A549 (cell line): ENCODE data around the gene FERMT1. TPM values are rescaled to one million over a fixed set of nuclear protein-coding genes. Genes with fewer than 3 reads are reported as not detected.

Experiments used
- ATAC-seq, 2 experiments: fragments of 200-7000 bp in 1 of 2; fragments of >200 bp in 1 of 2; cut with Nextera tagmentation in 1 of 2; cut with Tn5 transposase in 1 of 2; 3 replicates each; pipeline versions ENCODE4 v1.8.0 to v1.9.1; 2018 to 2020; ENCODE audit warnings: mild to moderate bottlenecking in 1 of 2, moderate library complexity in 1 of 2
- CTCF ChIA-PET: fragments of 300-600 bp; sonication (Branson Sonifier 250); formaldehyde crosslinking; extraction: SDS; loops from one replicate; lab custom pipeline; 2021; ENCODE audit warnings: antibody characterized with exemption, inconsistent platforms; lab: Yijun Ruan, JAX
- POLR2A ChIA-PET: fragments of 350-600 bp; formaldehyde crosslinking; extraction: SDS; loops from one replicate; lab custom pipeline; 2021; ENCODE audit warnings: antibody characterized with exemption, inconsistent platforms; lab: Yijun Ruan, JAX
- DNase-seq, 2 experiments: peaks; one replicate each; pipeline versions ENCODE4 v3.0.0 to v3.0.0-alpha.2; 2011 to 2016; ENCODE audit warnings: low read depth in 1 of 2, low spot score in 1 of 2
- FAIRE-seq: peaks from 2 replicates; lab custom pipeline; 2011; peaks lifted over from hg19 to GRCh38; lab: Jason Lieb, UNC
- H3K27ac ChIP-seq, 2 experiments: fragments of >200 bp; sonication (Bioruptor Twin); formaldehyde crosslinking; 3 replicates each; pipeline ENCODE4 v1.5.1; 2016 to 2017
- H3K4me1 ChIP-seq: fragments of >200 bp; sonication (Bioruptor Twin); formaldehyde crosslinking; 3 replicates; pipeline ENCODE4 v1.6.1; 2016
- H3K4me2 ChIP-seq: fragments of >200 bp; sonication (Bioruptor Twin); formaldehyde crosslinking; 3 replicates; pipeline ENCODE4 v1.6.1; 2016
- H3K4me3 ChIP-seq: fragments of >200 bp; sonication (Bioruptor Twin); formaldehyde crosslinking; 3 replicates; pipeline ENCODE4 v1.5.1; 2016
- H3K9me3 ChIP-seq: fragments of >200 bp; sonication (Bioruptor Twin); formaldehyde crosslinking; 3 replicates; pipeline ENCODE4 v1.6.1; 2016
- CBX2 ChIP-seq: fragments of 200-600 bp; sonication (generic); IDR thresholded peaks from 2 replicates; pipeline ENCODE4 v1.6.1; 2016; ENCODE audit warnings: low read depth, mild to moderate bottlenecking, borderline replicate concordance
- CBX8 ChIP-seq: fragments of 200-600 bp; sonication (generic); IDR thresholded peaks from 2 replicates; pipeline ENCODE4 v1.6.1; 2016
- CEBPB ChIP-seq, 2 experiments: fragments of >200 bp in 1 of 2; sonication (Bioruptor Twin) in 1 of 2; formaldehyde crosslinking in 1 of 2; IDR thresholded peaks; 2 replicates each; pipeline ENCODE4 v1.6.1; 2012 to 2016
- CHD2 ChIP-seq: fragments of 150-350 bp; IDR thresholded peaks from 2 replicates; pipeline ENCODE4 v1.6.1; 2014; ENCODE audit warnings: low read length; ENCODE audit not compliant: partially characterized antibody
- FOSL2 ChIP-seq, 2 experiments: fragments of 450-650 bp in 1 of 2; fragments of >200 bp in 1 of 2; sonication (Bioruptor Twin) in 1 of 2; formaldehyde crosslinking; IDR thresholded peaks; 2 replicates each; pipeline versions ENCODE4 v1.5.0 to v1.6.1; 2016 to 2020; ENCODE audit warnings: mild to moderate bottlenecking in 1 of 2, moderate library complexity in 1 of 2
- HEYL ChIP-seq: fragments of 250-450 bp; sonication (Bioruptor Pico); IDR thresholded peaks from 2 replicates; pipeline ENCODE4 v1.8.0; 2021; ENCODE audit warnings: mild to moderate bottlenecking, moderate library complexity
- JUNB ChIP-seq: fragments of >200 bp; sonication (Bioruptor Twin); formaldehyde crosslinking; IDR thresholded peaks from 2 replicates; pipeline ENCODE4 v1.6.1; 2016
- KDM1A ChIP-seq: fragments of 200-600 bp; sonication (generic); IDR thresholded peaks from 2 replicates; pipeline ENCODE4 v1.6.1; 2016; ENCODE audit warnings: low read depth, mild to moderate bottlenecking
- KDM5A ChIP-seq: fragments of 200-600 bp; sonication (generic); IDR thresholded peaks from 2 replicates; pipeline ENCODE4 v1.6.1; 2016; ENCODE audit warnings: antibody characterized with exemption, mild to moderate bottlenecking
- MYC ChIP-seq: IDR thresholded peaks from 2 replicates; pipeline ENCODE4 v1.6.1; 2012; ENCODE audit warnings: mild to moderate bottlenecking, inconsistent platforms, low read length, improper control_type of control experiment, borderline replicate concordance
- NFE2L2 ChIP-seq: fragments of 150-350 bp; conservative IDR thresholded peaks from 2 replicates; pipeline ENCODE4 v1.6.1; 2014; ENCODE audit warnings: low read length
- POLR2A ChIP-seq: IDR thresholded peaks from 2 replicates; pipeline ENCODE4 v1.6.1; 2012; ENCODE audit warnings: mild to moderate bottlenecking, low read length
- POLR2AphosphoS2 ChIP-seq: conservative IDR thresholded peaks from 2 replicates; pipeline ENCODE4 v1.6.1; 2012; ENCODE audit warnings: low read length, improper control_type of control experiment, inconsistent platforms
- RARB ChIP-seq: fragments of 250-450 bp; sonication (Bioruptor Pico); IDR thresholded peaks from 2 replicates; pipeline ENCODE4 v1.8.0; 2021; ENCODE audit warnings: mild to moderate bottlenecking, moderate library complexity
- RCOR1 ChIP-seq: fragments of 150-350 bp; IDR thresholded peaks from 2 replicates; pipeline ENCODE4 v1.6.1; 2014; ENCODE audit warnings: antibody characterized with exemption, low read length, low read depth
- ZFP36 ChIP-seq: fragments of 450-650 bp; IDR thresholded peaks from 2 replicates; pipeline ENCODE4 v1.6.1; 2014; ENCODE audit warnings: borderline replicate concordance; ENCODE audit not compliant: partially characterized antibody
- ZSCAN20 ChIP-seq: fragments of 250-450 bp; sonication (Bioruptor Pico); IDR thresholded peaks from 2 replicates; pipeline ENCODE4 v1.8.0; 2022; ENCODE audit warnings: mild to moderate bottlenecking, moderate library complexity
- WGBS: methylation state at CpG from one replicate; pipeline ENCODE4 v1.1.6; 2017; ENCODE audit errors: missing lambda C conversion rate; 5-methylcytosine and 5-hydroxymethylcytosine counted together
- polyA plus RNA-seq, 4 experiments: library from polyadenylated mRNA; depleted of rRNA in 3 of 4; stranded (reverse); fragments of >200 nt; fragmentation: RNase III in 1 of 4; extraction: RNeasy Plus Mini Kit Qiagen cat#74134 plus additional on column Dnase treatment in 1 of 4; gene quantifications; 2 replicates in 3 of 4; 3 replicates in 1 of 4; pipeline ENCODE4 v1.2.3, GENCODE V29; 2011 to 2017
- TF ChIP-seq, protein P1 (sequence below): IDR thresholded peaks from 2 replicates; pipeline ENCODE4 v1.6.1; 2012
- TF ChIP-seq, protein P2 (sequence below): fragments of 250-450 bp; sonication (Bioruptor Pico); IDR thresholded peaks from 2 replicates; pipeline ENCODE4 v1.5.0; 2021; ENCODE audit warnings: mild to moderate bottlenecking, moderate library complexity, borderline replicate concordance
- TF ChIP-seq, protein P3 (sequence below): fragments of 450-650 bp; IDR thresholded peaks from 2 replicates; pipeline ENCODE4 v1.6.1; 2014; ENCODE audit warnings: antibody characterized with exemption
- TF ChIP-seq, protein P4 (sequence below): IDR thresholded peaks from 2 replicates; pipeline ENCODE4 v1.6.1; 2012; ENCODE audit warnings: low read depth, borderline replicate concordance
- TF ChIP-seq, protein P5 (sequence below): fragments of 150-350 bp; IDR thresholded peaks from 2 replicates; pipeline ENCODE4 v1.6.1; 2014; ENCODE audit warnings: low read depth, mild to moderate bottlenecking, low read length

FERMT1 gene
- polyA plus RNA-seq, 2 of the 4 experiments (the other 2 are of a cell fraction): 12.7 to 19.1 TPM

DNA sequence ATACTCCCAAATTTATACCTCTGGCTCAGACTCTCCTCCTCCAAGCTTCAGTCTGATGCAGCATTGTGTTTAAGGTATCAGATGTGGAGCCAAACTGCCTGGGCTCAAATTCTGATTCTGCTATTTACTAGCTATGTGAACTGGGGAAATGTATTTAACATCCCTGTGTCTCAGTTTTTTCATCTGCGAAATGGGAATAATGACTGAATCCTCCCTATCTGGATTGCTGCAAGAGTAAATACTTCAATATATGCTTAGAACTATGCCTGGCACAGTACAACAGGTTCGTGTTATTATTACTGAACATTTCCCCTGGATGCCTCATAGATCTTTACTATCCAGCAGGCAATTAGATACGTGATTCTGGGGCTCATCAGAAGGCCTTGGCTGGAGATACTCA, 74.4 kb downstream of the FERMT1 start:
- no peak for DNase-seq
- CTCF ChIA-PET: interaction anchor here (1.4 to 2.9 kb wide), 2 partner anchors 9 to 14 kb away, joined by 3 to 13 read pairs; no protein-coding TSS in a partner anchor
- H3K4me3 ChIP-seq: no peak overlapping the region
- ATAC-seq: no peak
- 57% methylated on average over 3 of the region's 3 CpGs for WGBS
- TF ChIP-seq CEBPB (IDR thresholded peaks at IDR 0.05): no peak
- H3K4me1 ChIP-seq: peaks cover 4% of the 10 kb centered on the region; the same call in 2 of the 3 replicates
- H3K9me3 ChIP-seq: no peaks in the 10 kb centered on the region
- POLR2A ChIA-PET: no interaction called here
- FAIRE-seq: no peak
- H3K4me2 ChIP-seq: no peak overlapping the region
- no peak overlapping the region for H3K27ac ChIP-seq

DNA sequence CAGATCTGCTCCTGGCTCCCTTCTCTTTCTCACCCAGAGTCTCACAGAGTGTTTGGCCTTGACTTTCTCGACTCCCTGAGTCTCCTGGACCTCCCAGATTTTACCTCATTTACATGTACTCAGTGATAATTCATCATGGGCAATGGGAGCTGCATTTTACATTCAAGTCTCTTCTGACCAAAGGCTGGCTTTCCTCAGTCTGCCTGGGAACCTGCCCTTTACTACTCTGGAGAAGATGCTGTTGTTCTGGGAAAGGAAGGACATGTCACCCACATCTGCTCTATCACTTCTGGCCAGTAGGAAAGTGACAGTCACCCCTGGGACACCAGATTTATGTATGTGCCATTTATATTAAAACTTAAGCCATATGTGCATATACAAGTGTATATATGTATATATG, 76.4 kb downstream of the FERMT1 start:
- no peak for ATAC-seq
- Histone ChIP-seq H3K4me1 (no peaks in the 10 kb centered on the region), H3K4me2 (no peak overlapping the region), H3K4me3 (no peak overlapping the region), H3K27ac (no peak overlapping the region), H3K9me3 (no peaks in the 10 kb centered on the region)
- TF ChIP-seq, protein P1, sequence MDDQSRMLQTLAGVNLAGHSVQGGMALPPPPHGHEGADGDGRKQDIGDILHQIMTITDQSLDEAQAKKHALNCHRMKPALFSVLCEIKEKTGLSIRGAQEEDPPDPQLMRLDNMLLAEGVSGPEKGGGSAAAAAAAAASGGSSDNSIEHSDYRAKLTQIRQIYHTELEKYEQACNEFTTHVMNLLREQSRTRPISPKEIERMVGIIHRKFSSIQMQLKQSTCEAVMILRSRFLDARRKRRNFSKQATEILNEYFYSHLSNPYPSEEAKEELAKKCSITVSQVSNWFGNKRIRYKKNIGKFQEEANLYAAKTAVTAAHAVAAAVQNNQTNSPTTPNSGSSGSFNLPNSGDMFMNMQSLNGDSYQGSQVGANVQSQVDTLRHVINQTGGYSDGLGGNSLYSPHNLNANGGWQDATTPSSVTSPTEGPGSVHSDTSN: no peak
- TF ChIP-seq FOSL2 (IDR thresholded peaks at IDR 0.05): no peak
- no peak for TF ChIP-seq FOSL2 (CRISPR knock-in tag; IDR thresholded peaks at IDR 0.05)
- FAIRE-seq: no peak
- DNase-seq: no peak
- 20% methylated on average over 1 of the region's 1 CpG for WGBS
- ChIA-PET CTCF (interaction anchor here (2.9 kb wide), 1 partner anchor 7 kb away, joined by 13 read pairs; no protein-coding TSS in a partner anchor), POLR2A (no interaction called here)

DNA sequence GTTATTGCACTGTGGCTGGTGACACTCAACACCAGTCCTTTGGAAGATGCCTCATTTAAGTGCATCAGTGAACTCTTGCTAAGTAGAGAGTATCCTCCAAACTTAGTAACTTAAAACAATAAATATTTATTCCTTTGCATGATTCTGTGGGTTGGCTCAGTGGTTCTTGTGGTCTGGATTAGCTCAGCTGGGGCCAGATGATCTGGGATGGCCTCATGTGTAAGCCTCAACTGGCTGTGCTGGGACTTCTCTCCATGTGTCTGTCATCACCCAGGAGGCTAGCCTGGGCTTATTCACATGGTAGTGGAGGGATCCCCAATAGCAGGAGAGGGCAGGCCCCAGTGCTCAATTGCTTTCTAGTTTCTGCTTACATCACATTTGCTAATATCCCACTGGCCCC, 77.3 kb downstream of the FERMT1 start:
- no peak for ATAC-seq

DNA sequence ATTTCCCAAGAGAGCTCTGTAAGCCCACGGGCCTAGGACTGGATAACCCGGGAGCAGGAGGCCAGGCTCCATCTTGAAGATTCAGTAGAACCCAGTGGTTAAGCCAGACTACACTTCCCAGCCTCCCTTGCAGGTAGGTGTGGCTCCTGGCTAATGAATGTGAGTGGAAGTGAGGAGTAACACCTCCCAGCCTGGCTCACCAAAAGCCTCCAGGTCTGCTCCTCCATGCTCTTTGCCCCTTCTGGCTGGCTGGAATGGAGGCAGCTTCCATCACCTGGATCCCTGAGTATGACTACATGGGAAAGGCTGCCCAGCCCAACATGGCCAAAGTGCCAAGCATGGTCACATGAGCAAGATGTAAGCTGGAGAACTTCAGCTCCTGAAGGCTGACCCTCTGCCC, 78.7 kb downstream of the FERMT1 start:
- ChIA-PET POLR2A (no interaction called here), CTCF (interaction anchor here (1.0 to 2.6 kb wide), 4 partner anchors 25 to 515 kb away, joined by 3 to 10 read pairs (median 4); no protein-coding TSS in a partner anchor)
- H3K27ac ChIP-seq: no peak overlapping the region
- peak; percentile 15 to 62; a peak in 4 of 6 replicates for ATAC-seq
- DNase-seq: peak in 1 of 2 experiments; percentile 32
- FAIRE-seq: peak; percentile 43
- WGBS: 76% methylated on average over 2 of the region's 2 CpGs
- no peaks in the 10 kb centered on the region for H3K9me3 ChIP-seq
- no peak overlapping the region for H3K4me3 ChIP-seq
- no peak overlapping the region for H3K4me2 ChIP-seq
- H3K4me1 ChIP-seq: no peaks in the 10 kb centered on the region
- TF ChIP-seq NFE2L2 (no peak), CBX8 (no peak), POLR2AphosphoS2 (no peak), RARB (CRISPR knock-in tag) (no peak), RCOR1 (no peak), POLR2A (no peak), FOSL2 (IDR thresholded peaks at IDR 0.05) (no peak), FOSL2 (CRISPR knock-in tag; IDR thresholded peaks at IDR 0.05) (no peak), KDM5A (no peak)
- TF ChIP-seq, protein P2, sequence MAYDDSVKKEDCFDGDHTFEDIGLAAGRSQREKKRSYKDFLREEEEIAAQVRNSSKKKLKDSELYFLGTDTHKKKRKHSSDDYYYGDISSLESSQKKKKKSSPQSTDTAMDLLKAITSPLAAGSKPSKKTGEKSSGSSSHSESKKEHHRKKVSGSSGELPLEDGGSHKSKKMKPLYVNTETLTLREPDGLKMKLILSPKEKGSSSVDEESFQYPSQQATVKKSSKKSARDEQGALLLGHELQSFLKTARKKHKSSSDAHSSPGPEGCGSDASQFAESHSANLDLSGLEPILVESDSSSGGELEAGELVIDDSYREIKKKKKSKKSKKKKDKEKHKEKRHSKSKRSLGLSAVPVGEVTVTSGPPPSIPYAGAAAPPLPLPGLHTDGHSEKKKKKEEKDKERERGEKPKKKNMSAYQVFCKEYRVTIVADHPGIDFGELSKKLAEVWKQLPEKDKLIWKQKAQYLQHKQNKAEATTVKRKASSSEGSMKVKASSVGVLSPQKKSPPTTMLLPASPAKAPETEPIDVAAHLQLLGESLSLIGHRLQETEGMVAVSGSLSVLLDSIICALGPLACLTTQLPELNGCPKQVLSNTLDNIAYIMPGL: no peak
- TF ChIP-seq, protein P3, sequence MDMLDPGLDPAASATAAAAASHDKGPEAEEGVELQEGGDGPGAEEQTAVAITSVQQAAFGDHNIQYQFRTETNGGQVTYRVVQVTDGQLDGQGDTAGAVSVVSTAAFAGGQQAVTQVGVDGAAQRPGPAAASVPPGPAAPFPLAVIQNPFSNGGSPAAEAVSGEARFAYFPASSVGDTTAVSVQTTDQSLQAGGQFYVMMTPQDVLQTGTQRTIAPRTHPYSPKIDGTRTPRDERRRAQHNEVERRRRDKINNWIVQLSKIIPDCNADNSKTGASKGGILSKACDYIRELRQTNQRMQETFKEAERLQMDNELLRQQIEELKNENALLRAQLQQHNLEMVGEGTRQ: no peak
- TF ChIP-seq, all 56 proteins: peak for 0

More for the DNA sequence above, 77.3 kb downstream of the FERMT1 start:
- Histone ChIP-seq H3K4me2 (no peak overlapping the region), H3K4me3 (no peak overlapping the region), H3K9me3 (no peaks in the 10 kb centered on the region), H3K4me1 (no peaks in the 10 kb centered on the region), H3K27ac (no peak overlapping the region)
- FAIRE-seq (no peak), DNase-seq (no peak)
- CTCF ChIA-PET: interaction anchor here (0.6 kb wide), 2 partner anchors 32 to 1353 kb away, joined by 3 to 4 read pairs; no protein-coding TSS in a partner anchor
- TF ChIP-seq ZFP36 (no peak), MYC (no peak), HEYL (CRISPR knock-in tag) (no peak), KDM1A (no peak), CBX2 (no peak), FOSL2 (IDR thresholded peaks at IDR 0.05) (no peak), FOSL2 (CRISPR knock-in tag; IDR thresholded peaks at IDR 0.05) (no peak), JUNB (no peak), CHD2 (no peak), KDM5A (no peak), ZSCAN20 (no peak)
- TF ChIP-seq, protein P4, sequence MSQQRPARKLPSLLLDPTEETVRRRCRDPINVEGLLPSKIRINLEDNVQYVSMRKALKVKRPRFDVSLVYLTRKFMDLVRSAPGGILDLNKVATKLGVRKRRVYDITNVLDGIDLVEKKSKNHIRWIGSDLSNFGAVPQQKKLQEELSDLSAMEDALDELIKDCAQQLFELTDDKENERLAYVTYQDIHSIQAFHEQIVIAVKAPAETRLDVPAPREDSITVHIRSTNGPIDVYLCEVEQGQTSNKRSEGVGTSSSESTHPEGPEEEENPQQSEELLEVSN: no peak
- TF ChIP-seq, protein P5, sequence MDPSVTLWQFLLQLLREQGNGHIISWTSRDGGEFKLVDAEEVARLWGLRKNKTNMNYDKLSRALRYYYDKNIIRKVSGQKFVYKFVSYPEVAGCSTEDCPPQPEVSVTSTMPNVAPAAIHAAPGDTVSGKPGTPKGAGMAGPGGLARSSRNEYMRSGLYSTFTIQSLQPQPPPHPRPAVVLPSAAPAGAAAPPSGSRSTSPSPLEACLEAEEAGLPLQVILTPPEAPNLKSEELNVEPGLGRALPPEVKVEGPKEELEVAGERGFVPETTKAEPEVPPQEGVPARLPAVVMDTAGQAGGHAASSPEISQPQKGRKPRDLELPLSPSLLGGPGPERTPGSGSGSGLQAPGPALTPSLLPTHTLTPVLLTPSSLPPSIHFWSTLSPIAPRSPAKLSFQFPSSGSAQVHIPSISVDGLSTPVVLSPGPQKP: no peak
- POLR2A ChIA-PET: no interaction called here
